ENCODE results near the gene INSYN2A.

The INSYN2A gene

DNA sequence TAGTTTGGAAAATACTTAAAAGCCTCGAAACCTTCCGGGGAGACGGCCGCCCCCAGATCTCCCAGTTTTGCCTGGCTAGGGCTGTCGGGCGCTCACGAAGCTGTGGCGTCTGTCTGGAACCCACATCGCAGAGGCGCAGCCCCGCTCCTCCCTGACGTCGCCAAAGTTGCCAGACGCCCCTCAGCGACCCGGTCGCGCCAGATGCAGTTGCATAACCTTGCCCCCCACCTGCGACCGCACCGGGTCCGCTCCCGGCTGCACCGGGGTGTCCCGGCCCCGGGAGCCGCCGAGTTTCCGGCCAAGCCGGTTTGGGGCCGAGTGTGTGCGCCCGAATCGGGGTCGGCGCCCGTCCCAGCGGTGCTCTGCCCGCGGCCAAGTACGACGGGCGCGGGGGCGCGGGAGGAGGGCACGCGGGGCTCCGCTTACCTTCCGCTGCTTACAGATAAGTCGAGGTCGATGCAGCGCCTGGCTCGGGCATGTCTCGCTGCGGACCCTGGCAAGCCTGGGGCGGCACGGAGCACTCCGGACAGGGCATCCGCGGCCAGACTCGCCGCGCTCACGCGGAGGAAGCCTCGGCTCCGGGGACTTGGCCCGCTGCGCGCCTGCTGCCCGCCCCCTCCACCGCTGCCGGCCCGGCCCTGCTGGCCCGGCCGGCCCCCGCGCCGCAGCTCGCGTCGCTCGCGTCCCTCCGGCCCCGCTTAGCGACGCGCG, 665 bp downstream of the INSYN2A start:
- no peak for DNase-seq (ENCODE audit: low read depth in 2 of 3, low spot score in 2 of 3)

DNA sequence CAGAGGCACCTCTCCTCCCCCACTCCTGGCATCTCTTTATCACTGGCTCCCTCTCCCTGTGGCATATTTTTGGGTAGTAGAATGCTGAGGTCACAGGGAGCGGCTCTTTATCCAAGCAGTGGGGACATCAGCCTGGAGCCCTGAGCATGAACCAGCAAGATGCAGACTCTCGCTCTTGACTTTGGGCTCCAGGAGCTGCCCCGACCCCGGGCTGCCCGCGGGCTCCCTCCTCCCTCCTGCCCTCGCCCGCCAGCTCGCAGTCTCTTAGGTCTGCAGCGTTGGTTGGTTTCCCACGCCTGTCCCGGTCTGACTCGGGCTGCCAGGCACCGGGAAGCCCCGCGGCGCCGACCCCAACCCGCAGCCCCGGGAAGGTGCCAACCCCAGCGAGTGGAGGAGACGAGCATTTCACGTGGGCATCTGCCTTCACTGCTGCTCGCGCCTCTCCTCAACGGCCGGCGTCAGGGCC, 1.3 kb downstream of the INSYN2A start:
- no peak for DNase-seq (ENCODE audit: low read depth in 2 of 3, low spot score in 2 of 3)

DNA sequence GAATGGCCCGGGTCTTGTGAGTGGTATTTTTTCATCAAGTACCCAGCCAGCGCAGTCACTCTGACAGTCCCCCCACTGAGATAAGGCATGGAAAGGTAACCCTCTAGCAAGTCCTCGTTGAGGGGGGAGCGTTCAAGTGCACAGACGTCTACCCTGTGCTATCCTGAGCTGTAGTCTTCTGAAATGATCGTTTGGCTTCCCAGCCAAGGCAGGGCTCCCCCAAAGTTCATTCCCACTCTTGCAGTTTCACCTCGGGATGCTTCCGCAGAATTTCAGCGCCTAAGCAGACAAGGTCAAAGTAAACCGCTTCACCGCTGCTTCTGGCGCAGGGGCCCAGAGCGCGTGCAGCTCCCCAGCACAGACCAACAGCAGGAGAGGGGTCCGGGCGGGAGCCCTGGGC, 1.8 kb downstream of the INSYN2A start:
- DNase-seq (ENCODE audit: low read depth in 2 of 3, low spot score in 2 of 3) = no peak

DNA sequence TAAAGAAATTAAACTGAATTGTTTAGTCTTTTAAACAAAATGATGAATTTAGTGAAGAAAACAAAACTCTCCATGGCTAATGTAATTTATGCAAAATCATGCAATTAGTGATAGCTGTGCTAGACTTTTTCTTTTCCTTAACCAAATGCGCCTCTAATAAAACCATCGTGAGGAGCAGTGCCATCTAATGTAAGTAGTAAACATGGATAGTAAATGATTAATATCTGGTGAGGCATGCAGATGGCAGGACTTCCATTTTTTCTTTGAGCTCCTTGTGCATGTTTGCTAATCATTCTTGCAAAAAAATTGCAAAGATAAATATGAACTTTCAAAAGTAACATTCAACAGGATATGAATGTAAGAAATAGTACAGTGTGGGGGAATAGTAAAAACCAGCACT, 2.3 kb downstream of the INSYN2A start:
- DNase-seq (ENCODE audit: low read depth in 2 of 3, low spot score in 2 of 3) = no peak

DNA sequence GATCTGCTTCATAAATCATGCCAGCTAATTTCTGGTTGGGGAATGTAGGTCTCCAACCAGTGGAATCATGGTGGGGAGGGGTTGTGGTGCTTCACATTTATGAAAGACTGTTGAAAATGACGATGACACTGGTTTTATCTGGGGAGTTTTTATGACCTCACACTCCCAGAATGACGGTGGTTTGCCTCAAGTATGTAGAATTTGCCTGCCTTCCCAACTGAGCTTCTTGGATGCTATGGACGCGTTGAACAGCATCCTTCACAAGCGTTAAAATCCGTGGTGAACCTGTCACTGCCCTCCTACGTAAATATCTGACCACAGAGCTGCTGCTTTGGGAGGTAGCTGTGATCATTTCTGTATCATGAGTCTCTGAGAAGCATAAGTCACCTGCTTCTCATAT, 3.3 kb downstream of the INSYN2A start:
- no peak for DNase-seq (ENCODE audit: low read depth in 2 of 3, low spot score in 2 of 3)

DNA sequence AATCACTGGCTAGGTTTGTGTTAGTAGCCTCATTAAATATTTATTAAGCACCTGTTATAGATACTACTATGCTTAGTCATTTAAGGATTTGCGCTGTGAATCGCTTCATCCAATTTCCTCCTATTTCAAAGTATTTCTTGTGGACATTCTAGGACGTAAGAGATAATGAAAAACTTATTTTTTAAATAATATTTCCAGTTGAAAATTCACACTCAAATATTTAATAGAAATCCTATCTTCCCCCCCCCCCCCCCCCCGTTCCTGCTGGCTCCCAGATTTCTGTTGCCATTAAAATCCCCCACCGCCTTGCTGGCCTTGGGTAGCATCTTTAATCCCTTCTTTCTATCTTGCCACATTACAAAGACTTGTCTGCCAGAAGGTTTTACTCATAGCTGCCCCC, 6.0 kb downstream of the INSYN2A start:
- no peak for DNase-seq (ENCODE audit: low read depth in 2 of 3, low spot score in 2 of 3)

DNA sequence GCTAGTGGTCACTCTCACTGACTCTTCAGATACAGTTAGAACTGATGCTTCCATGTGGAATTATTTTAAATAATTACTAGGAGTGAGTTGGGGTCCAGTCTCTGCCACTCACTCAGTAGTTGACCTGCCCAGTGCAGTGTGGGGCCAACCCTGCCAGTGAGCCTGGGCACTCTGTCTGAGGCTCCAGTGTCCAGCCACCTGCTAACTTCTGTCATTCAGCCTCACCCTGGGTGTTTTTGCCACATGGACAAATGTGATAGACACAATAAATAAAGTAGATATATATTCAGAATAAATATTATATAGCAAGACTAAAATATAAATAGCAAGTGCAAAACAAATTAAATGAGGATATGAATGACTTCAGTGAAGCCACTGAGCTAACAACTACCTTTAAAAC, 7.2 kb downstream of the INSYN2A start:
- no peak for DNase-seq (ENCODE audit: low read depth in 2 of 3, low spot score in 2 of 3)

DNA sequence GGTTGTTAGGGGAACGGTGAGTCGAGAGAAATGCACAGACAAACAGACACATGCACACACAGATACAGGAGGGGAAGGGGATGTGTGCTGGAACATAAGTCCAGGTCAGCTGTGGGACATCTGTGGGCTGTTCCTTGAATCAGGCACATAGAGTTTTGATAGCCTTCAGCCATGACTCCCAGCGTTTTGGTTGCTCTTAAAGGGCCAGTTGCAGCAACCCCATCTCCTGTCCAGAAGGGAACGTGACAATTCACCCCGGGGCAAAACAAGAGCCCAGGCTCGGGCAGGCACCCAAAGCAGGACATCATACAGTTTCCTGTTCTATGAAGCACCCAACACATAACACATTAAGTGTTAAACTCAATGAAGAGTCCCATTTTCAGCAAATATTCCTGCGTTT, 9.6 kb downstream of the INSYN2A start:
- DNase-seq (ENCODE audit: low read depth in 2 of 3, low spot score in 2 of 3) = no peak

DNA sequence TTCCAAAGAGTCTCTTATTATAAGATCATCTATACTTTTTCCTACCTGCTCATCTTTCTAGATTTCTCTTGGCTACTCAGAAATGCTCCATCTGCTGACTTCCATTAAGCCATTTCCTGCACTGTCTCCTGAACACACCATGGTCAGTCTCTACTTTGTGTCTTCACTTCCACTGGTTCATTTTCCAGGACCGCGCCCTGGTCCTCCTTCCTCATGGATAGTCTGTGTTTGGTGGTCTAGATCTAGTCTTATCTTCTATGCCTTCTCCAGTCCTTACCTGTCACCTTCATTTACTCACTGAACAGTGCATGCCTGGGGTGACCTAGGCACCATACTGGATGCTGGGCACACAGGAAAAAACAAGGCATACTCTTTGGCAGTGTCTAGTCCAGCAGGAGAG, 11.8 kb downstream of the INSYN2A start:
- no peak for DNase-seq (ENCODE audit: low read depth in 2 of 3, low spot score in 2 of 3)

DNA sequence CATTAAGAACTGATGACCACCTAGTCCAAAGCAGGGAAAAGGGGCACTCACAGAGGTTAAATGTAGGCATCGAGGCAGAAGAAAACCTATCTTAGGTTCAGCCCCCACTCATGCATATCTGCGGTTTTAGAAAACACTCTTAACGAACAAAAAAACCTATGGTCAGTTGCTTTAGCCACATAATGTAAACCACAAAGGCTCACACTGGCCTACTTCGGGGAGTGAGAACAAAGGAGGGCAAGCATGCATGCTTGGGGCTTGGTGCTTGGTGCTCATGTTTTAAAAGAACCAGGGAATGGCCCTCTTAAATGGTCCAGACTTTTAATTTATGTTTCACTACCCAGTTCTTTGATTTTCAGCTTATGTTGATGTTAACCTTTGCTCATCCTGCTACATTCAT, 14.2 kb downstream of the INSYN2A start:
- DNase-seq (ENCODE audit: low read depth in 2 of 3, low spot score in 2 of 3) = no peak

DNA sequence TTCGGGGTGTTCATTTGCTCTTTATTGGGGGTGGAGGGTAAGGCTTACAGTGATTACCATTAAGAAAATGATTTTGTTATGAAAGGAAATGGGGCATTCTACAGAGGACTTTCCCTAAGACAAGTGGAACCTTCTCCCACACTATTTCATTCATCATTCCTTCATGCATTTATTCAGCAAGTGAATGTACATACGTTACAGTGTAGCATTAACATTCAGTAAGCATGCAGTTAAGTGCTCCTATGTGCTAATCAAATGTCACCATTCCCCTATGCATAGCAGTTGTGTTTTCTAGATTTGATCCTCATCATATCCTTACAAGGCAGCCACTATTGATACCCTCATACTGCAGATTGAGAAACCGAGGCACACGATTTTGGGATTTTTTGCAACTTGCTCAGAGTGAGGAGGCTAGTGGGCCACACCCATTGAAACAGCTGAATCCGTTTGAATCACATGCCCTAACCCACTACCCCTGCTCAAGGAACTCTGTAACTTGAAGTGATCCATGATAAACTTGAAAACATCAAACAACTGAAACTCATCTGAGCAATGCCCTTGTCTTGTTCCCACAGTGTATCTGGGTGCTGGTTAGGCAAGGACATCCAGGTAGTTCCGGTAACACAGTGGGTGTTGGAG, 16.7 kb downstream of the INSYN2A start:
- no peak for DNase-seq (ENCODE audit: low read depth in 2 of 3, low spot score in 2 of 3)

DNA sequence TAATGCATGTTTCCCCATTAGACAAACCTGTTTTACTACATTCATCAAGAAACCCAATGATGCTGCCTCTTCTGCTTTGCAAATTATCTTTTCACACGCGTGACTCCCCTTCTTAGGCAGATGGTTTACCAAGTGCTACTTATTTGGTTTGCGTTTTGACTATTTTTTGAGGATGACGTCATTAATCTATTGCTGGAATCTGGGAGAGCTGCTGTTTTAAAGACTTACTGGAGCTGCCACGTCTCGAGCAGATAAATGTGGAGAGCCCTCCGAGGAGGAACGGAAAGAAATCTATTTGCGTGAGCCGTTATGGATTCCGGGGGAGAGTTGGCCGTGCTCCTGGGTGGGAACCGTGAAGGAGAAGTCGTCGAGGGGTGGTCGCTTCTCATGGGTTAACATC, 19.7 kb downstream of the INSYN2A start:
- DNase-seq (ENCODE audit: low read depth in 2 of 3, low spot score in 2 of 3) = no peak

DNA sequence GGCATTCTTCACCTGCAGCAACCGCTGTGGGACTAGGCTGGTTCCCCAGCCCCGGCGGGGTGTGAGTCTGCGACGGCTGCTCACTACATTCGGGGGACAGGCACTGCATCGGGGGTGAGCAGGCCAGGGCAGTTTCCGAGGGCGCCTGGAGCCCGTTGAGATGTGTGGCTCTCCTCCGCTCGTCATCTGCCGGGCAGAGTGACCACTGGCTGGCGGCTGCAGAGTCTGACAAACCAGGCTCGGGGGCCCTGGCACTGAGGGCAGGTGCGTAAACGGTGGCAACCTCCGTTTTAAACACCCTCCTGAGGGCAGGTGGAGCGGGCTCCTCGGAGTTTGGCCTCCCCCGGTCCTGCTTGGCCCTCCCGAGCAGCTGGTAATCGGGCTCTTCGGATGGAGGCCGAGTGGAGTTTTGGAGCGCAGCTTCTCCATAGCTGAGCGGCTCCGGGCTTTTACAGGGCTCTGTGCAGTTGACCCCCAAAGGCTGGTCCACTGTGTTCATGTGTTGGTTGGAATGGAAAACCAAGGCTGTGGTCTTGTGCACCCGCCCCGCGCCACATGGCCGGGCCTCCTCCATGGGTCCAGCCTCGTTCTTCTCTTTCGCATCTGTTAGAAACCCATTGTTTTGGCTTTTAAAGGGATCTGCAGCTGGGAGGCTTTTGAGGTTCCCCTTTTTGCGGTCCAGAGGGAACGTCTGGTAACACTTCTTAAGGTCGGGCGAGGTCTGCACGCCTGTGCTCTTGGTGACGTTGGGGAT, 20.9 kb downstream of the INSYN2A start:
- DNase-seq (ENCODE audit: low read depth in 2 of 3, low spot score in 2 of 3) = no peak

DNA sequence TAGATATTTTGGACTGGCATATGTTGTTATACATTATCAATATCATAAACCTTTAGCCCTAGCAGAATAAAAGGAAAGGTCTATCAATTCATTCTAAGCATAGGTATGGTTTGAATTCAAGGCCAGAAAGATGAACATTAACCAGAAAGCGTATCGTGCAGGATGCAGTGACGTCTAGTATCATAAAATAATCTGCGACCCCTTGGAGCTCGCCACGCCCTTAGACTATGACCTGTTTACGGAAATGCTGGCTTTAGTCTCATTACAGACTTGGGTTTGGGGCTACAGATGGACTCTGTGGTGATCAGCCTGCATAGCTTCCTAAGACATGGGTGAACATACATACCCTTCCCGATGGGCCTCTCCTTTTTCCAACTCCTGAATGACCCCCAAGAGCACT, 21.5 kb downstream of the INSYN2A start:
- no peak for DNase-seq (ENCODE audit: low read depth in 2 of 3, low spot score in 2 of 3)

DNA sequence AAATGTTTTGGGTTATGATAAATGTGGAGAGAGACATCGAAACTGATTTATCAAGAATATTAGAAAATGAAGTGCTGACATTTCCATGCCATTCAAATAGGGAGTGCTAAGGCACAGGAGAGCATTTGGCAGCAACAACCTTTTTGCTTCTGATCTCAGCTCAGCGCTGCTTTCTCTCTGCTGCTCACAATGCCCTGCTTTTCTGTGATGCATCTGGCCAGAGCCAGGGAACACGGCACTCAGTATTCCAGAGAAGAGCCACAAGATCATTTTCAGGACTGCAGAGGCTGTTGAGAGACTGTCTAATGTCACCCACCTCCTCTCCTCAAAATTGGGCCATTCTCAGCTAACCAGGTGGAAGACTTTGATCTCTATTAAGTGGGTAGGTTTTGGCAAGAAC, 28.1 kb downstream of the INSYN2A start:
- no peak for DNase-seq (ENCODE audit: low read depth in 2 of 3, low spot score in 2 of 3)

DNA sequence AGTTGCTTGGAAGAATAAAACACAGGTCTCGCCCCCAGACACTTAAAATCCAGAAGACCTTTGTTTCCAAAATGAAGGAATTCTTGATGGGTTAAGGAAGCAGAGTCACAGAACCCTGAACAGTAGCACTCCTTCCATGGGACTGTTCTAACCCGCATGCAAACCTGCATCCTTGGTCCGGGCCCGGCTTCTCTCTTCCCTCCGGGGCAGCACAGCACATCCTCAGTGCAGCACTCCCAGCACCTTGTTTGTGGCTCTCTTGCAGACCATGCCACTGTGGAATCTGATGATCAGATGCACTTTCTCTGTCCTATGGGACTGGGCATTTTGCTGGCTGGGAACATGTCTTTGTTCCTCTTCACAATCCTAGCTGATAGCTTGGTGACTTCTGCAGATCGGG, 33.5 kb downstream of the INSYN2A start:
- DNase-seq (ENCODE audit: low read depth in 2 of 3, low spot score in 2 of 3) = no peak

DNA sequence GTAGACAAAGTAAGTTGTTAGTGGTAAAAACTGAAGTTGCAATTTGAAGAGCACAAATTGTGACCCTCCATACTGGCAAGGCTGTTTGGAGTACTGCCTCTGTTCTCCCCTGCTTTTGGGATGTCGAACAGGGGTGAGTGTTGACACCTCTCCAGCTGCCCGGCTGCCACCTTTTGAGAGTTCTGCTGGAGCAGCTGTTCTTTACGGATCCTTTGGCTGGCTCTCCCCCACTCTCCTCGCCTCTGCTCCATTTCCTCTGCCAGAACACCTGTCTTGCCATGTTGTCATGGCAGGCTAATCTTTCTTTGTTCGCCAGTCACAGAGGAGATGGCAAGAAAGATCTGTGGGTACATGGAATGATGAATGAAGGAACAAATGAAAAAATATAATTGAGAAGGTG, 34.9 kb downstream of the INSYN2A start:
- no peak for DNase-seq (ENCODE audit: low read depth in 2 of 3, low spot score in 2 of 3)

DNA sequence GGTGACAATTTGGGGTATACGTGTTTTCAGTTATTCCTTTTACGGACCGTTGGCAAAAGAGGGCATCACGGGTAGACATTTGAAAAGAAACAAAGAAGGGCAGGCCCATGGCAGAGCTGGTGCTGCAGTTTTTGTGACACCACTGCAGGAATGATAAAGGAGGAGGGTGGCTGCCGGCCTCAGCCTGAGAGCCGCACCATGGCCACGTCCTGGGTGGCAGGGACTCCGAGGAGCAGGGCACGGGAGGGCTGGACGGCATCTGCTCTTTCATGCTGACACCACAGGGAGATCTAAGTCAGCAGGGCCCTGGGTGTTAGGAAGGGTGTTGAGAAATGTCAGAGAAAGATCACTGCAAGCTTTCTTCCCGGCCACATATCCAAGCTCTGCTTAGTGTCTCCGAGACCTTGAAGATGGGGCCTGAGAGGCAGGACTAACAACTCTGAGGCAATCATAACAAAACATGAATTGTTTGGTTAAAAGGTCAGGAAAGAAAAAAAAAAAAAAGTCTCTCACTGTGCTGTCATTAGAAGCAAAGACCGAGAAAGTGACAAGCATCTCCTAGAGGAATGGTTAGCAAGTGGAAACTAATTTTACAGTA, 36.6 kb downstream of the INSYN2A start:
- no peak for DNase-seq (ENCODE audit: low read depth in 2 of 3, low spot score in 2 of 3)

DNA sequence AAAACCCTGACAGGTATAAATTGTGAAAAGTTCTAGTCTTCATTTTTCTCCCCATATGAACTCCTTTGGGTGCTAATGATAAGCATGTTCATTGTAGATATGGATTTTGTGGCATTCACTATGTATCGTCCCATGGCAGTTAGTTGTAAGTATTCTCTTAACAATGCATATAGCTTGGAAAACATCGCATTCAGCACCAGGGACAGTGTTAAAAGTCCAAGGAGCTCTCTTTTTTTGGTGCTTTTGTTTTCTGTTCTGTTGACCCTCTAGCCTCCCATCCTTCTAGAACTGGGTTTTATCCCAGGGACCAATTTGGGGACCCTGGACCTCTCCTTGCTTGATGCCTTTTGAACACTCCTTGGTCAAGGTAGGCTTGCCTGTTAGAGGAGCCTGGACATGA, 37.7 kb downstream of the INSYN2A start:
- DNase-seq (ENCODE audit: low read depth in 2 of 3, low spot score in 2 of 3) = no peak

DNA sequence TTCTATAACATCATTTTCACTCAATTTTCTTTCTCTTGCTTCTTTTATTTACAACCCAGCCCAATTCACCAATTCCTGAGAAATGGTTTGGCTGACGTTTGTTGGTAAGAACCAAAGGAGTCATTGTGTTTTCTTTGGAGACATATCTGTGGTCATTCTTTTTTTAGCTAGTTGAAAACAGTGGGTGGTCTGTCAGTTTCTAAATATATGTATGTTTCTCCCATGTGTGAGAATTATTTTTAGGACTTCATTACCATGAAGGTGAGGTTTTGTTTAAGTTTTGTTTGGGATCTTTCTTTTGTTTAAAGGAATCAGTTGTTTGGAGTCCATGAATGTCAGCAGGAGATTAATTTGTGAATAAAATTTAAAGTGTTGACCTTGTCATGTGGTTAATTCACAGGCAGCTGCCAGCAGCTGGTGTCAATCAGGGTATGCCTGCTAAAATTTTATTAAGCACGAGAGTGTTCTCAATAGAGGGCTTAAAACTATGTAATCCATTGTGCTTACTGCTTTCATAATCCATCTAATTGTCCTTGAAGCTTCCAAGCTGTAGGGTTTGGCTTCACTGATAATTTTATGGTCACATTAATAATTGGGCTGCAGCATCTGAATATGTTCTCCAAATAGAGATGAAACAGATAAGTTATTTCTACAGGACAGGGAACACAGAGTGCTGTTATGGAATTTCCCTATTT, 38.7 kb downstream of the INSYN2A start:
- no peak for DNase-seq (ENCODE audit: low read depth in 2 of 3, low spot score in 2 of 3)

DNA sequence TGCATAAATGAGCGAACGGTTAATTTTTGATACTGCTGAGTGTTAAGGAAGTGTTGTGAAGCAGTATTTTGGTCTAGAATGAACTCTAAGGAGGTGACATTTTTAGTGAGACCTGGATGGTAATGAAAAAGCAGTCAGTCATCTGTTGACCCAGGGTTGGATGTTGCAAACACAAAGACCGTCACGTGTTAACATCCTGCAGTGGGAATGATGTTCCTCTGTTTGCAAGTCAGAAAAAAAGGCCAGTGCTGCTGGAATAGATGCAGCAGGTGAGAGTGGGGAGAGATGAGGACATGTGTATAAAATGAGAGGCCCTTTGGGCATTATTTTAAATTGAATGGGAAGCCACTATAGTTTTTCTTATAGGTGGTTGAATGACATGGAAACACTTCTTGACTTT, 39.3 kb downstream of the INSYN2A start:
- DNase-seq (ENCODE audit: low read depth in 2 of 3, low spot score in 2 of 3) = no peak
